ENCODE results near the gene PRRT4. TPM values are rescaled to one million over a fixed set of nuclear protein-coding genes. Genes with fewer than 3 reads are reported as not detected.

PRRT4 gene
- total RNA-seq, 3 donors from 2014 or later: 0.43 to 3.1 TPM; not detected in 1

GRCh38 chr7:128394904-128395496, 33.5 kb upstream of the PRRT4 start:
- intact Hi-C loops (cut with DNase I, micrococcal nuclease): no loop called here
- Histone ChIP-seq H3K4me3 (no peak overlapping the region), H3K9me3 (no peaks in the 10 kb centered on the region), H3K4me1 (ENCODE audit: low read depth) (no peaks in the 10 kb centered on the region), H3K36me3 (ENCODE audit: low read depth) (no peaks in the 10 kb centered on the region)
- ATAC-seq (no peak), DNase-seq (no peak)
- TF ChIP-seq, protein P1, sequence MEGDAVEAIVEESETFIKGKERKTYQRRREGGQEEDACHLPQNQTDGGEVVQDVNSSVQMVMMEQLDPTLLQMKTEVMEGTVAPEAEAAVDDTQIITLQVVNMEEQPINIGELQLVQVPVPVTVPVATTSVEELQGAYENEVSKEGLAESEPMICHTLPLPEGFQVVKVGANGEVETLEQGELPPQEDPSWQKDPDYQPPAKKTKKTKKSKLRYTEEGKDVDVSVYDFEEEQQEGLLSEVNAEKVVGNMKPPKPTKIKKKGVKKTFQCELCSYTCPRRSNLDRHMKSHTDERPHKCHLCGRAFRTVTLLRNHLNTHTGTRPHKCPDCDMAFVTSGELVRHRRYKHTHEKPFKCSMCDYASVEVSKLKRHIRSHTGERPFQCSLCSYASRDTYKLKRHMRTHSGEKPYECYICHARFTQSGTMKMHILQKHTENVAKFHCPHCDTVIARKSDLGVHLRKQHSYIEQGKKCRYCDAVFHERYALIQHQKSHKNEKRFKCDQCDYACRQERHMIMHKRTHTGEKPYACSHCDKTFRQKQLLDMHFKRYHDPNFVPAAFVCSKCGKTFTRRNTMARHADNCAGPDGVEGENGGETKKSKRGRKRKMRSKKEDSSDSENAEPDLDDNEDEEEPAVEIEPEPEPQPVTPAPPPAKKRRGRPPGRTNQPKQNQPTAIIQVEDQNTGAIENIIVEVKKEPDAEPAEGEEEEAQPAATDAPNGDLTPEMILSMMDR (IDR thresholded peaks at IDR 0.05): no peak

GRCh38 chr7:128393526-128394330, 32.2 kb upstream of the PRRT4 start:
- ATAC-seq: no peak
- intact Hi-C loops (cut with DNase I, micrococcal nuclease): no loop called here
- no peaks in the 10 kb centered on the region for H3K9me3 ChIP-seq
- H3K36me3 ChIP-seq (ENCODE audit: low read depth): no peaks in the 10 kb centered on the region
- TF ChIP-seq, protein P1 (IDR thresholded peaks at IDR 0.05): no peak
- no peak for DNase-seq
- H3K4me1 ChIP-seq (ENCODE audit: low read depth): no peaks in the 10 kb centered on the region
- H3K4me3 ChIP-seq: no peak overlapping the region

GRCh38 chr7:128392446-128393327, 31.2 kb upstream of the PRRT4 start:
- intact Hi-C loops (cut with DNase I, micrococcal nuclease): no loop called here
- DNase-seq (no peak), ATAC-seq (no peak)
- TF ChIP-seq, protein P1 (IDR thresholded peaks at IDR 0.05): no peak
- Histone ChIP-seq H3K4me3 (no peak overlapping the region), H3K9me3 (no peaks in the 10 kb centered on the region), H3K4me1 (ENCODE audit: low read depth) (no peaks in the 10 kb centered on the region), H3K36me3 (ENCODE audit: low read depth) (no peaks in the 10 kb centered on the region)

GRCh38 chr7:128391805-128392204, 30.3 kb upstream of the PRRT4 start:
- no peak overlapping the region for H3K4me3 ChIP-seq
- DNase-seq (no peak), ATAC-seq (no peak)
- H3K36me3 ChIP-seq (ENCODE audit: low read depth): no peaks in the 10 kb centered on the region
- no peaks in the 10 kb centered on the region for H3K9me3 ChIP-seq
- intact Hi-C loops (cut with DNase I, micrococcal nuclease): no loop called here
- TF ChIP-seq, protein P1 (IDR thresholded peaks at IDR 0.05): no peak
- no peaks in the 10 kb centered on the region for H3K4me1 ChIP-seq (ENCODE audit: low read depth)

GRCh38 chr7:128390871-128391565, 29.5 kb upstream of the PRRT4 start:
- intact Hi-C loops (cut with DNase I, micrococcal nuclease): no loop called here
- Histone ChIP-seq H3K9me3 (no peaks in the 10 kb centered on the region), H3K36me3 (ENCODE audit: low read depth) (no peaks in the 10 kb centered on the region), H3K4me3 (no peak overlapping the region), H3K4me1 (ENCODE audit: low read depth) (no peaks in the 10 kb centered on the region)
- TF ChIP-seq, protein P1 (IDR thresholded peaks at IDR 0.05): no peak
- ATAC-seq: no peak
- DNase-seq: no peak

Data from mucosa of descending colon (tissue), 3 donors.